ENCODE results near the gene TRIM46.

Gene TRIM46

GRCh38 chr1:155184835-155185782 lies 11.5 kb downstream of the TRIM46 start:
- H3K9ac ChIP-seq (ENCODE audit: low read length) = peak overlapping the region; percentile 26; the same call in 1 of the 2 replicates
- no peak overlapping the region for H3K4me3 ChIP-seq (ENCODE audit: insufficient read depth, low read length, poor library complexity, severe bottlenecking)
- no peaks in the 10 kb centered on the region for H4K20me1 ChIP-seq (ENCODE audit: low read depth, low read length)
- no peak for TF ChIP-seq CTCF (IDR thresholded peaks at IDR 0.05; ENCODE audit: insufficient read depth, low read length, poor library complexity, severe bottlenecking)
- no peak for TF ChIP-seq EZH2phosphoT487 (conservative IDR thresholded peaks at IDR 0.05; ENCODE audit: low read length)
- peak overlapping the region; percentile 26 for H3K4me2 ChIP-seq (ENCODE audit: low read depth, low read length, poor library complexity, severe bottlenecking)
- H3F3A ChIP-seq (ENCODE audit: insufficient read depth) = no peaks in the 10 kb centered on the region
- H3K9me2 ChIP-seq (replicated peaks; ENCODE audit: insufficient read depth, low read length) = no peaks in the 10 kb centered on the region
- H2AFZ ChIP-seq (ENCODE audit: low read depth, low read length, severe bottlenecking) = no peak overlapping the region
- H3K79me2 ChIP-seq (ENCODE audit: insufficient read depth, low read length) = no peaks in the 10 kb centered on the region
- H3K36me3 ChIP-seq (ENCODE audit: low read length) = no peaks in the 10 kb centered on the region
- no peaks in the 10 kb centered on the region for H3K9me3 ChIP-seq (ENCODE audit: insufficient read depth, low read length)
- peak overlapping the region; percentile 35 for H3K27ac ChIP-seq (ENCODE audit: low read depth, low read length)
- no peaks in the 10 kb centered on the region for H3K27me3 ChIP-seq (ENCODE audit: low read length)

- H4K20me1 ChIP-seq (ENCODE audit: low read depth, low read length) = no peaks in the 10 kb centered on the region
- H3K9ac ChIP-seq (ENCODE audit: low read length) = peak overlapping the region; percentile 2; the same call in 1 of the 2 replicates
- no peak overlapping the region for H2AFZ ChIP-seq (ENCODE audit: low read depth, low read length, severe bottlenecking)
- TF ChIP-seq EZH2phosphoT487 (conservative IDR thresholded peaks at IDR 0.05; ENCODE audit: low read length) (no peak), CTCF (IDR thresholded peaks at IDR 0.05; ENCODE audit: insufficient read depth, low read length, poor library complexity, severe bottlenecking) (no peak)
- H3F3A ChIP-seq (ENCODE audit: insufficient read depth) = no peaks in the 10 kb centered on the region
- H3K9me3 ChIP-seq (ENCODE audit: insufficient read depth, low read length) = no peaks in the 10 kb centered on the region
- H3K27ac ChIP-seq (ENCODE audit: low read depth, low read length) = 0 out of 2 replicates have a peak overlapping the region, but pooled peaks have one; percentile 10
- no peak overlapping the region for H3K4me3 ChIP-seq (ENCODE audit: insufficient read depth, low read length, poor library complexity, severe bottlenecking)
- no peak overlapping the region for H3K4me2 ChIP-seq (ENCODE audit: low read depth, low read length, poor library complexity, severe bottlenecking)
- no peaks in the 10 kb centered on the region for H3K9me2 ChIP-seq (replicated peaks; ENCODE audit: insufficient read depth, low read length)
- H3K79me2 ChIP-seq (ENCODE audit: insufficient read depth, low read length) = no peaks in the 10 kb centered on the region
- no peaks in the 10 kb centered on the region for H3K27me3 ChIP-seq (ENCODE audit: low read length)
- no peaks in the 10 kb centered on the region for H3K36me3 ChIP-seq (ENCODE audit: low read length)
Observed at GRCh38 chr1:155185783-155186066, 12.1 kb downstream of the TRIM46 start.

GRCh38 chr1:155186067-155186793 lies 12.6 kb downstream of the TRIM46 start:
- Histone ChIP-seq H4K20me1 (ENCODE audit: low read depth, low read length) (no peaks in the 10 kb centered on the region), H3K79me2 (ENCODE audit: insufficient read depth, low read length) (no peaks in the 10 kb centered on the region), H3K9ac (ENCODE audit: low read length) (peak overlapping the region; percentile 2; the same call in 1 of the 2 replicates), H3K9me2 (replicated peaks; ENCODE audit: insufficient read depth, low read length) (no peaks in the 10 kb centered on the region), H3K27ac (ENCODE audit: low read depth, low read length) (0 out of 2 replicates have a peak overlapping the region, but pooled peaks have one; percentile 10), H3F3A (ENCODE audit: insufficient read depth) (no peaks in the 10 kb centered on the region), H3K36me3 (ENCODE audit: low read length) (no peaks in the 10 kb centered on the region), H3K4me2 (ENCODE audit: low read depth, low read length, poor library complexity, severe bottlenecking) (no peak overlapping the region), H3K4me3 (ENCODE audit: insufficient read depth, low read length, poor library complexity, severe bottlenecking) (no peak overlapping the region), H3K9me3 (ENCODE audit: insufficient read depth, low read length) (no peaks in the 10 kb centered on the region), H2AFZ (ENCODE audit: low read depth, low read length, severe bottlenecking) (no peak overlapping the region), H3K27me3 (ENCODE audit: low read length) (no peaks in the 10 kb centered on the region)
- TF ChIP-seq EZH2phosphoT487 (conservative IDR thresholded peaks at IDR 0.05; ENCODE audit: low read length) (no peak), CTCF (IDR thresholded peaks at IDR 0.05; ENCODE audit: insufficient read depth, low read length, poor library complexity, severe bottlenecking) (no peak)
